Parathyroid adenoma (tissue), 2 donors: ENCODE data around the gene DENND1B.

Source experiments
- H2AFZ ChIP-seq: fragments of 300-600 bp; sonication (generic); one replicate; pipeline ENCODE4 v1.7.0; 2017; ENCODE audit warnings: antibody characterized with exemption, mild to moderate bottlenecking
- H3K27ac ChIP-seq: fragments of 300-600 bp; sonication (generic); one replicate; pipeline ENCODE4 v1.7.0; 2017
- H3K27me3 ChIP-seq: fragments of 300-600 bp; sonication (generic); one replicate; pipeline ENCODE4 v1.7.0; 2017; ENCODE audit warnings: low read length; ENCODE audit not compliant: control insufficient read depth, insufficient read depth
- H3K36me3 ChIP-seq: fragments of 300-600 bp; sonication (generic); one replicate; pipeline ENCODE4 v1.7.0; 2017; ENCODE audit warnings: low read length; ENCODE audit not compliant: control insufficient read depth, insufficient read depth
- H3K4me1 ChIP-seq: fragments of 300-600 bp; sonication (generic); one replicate; pipeline ENCODE4 v1.7.0; 2017; ENCODE audit warnings: control low read depth
- H3K4me2 ChIP-seq: fragments of 300-600 bp; sonication (generic); one replicate; pipeline ENCODE4 v1.7.0; 2017; ENCODE audit warnings: low read length
- H3K4me3 ChIP-seq: fragments of 300-600 bp; sonication (generic); one replicate; pipeline ENCODE4 v1.7.0; 2017; ENCODE audit warnings: low read depth, low read length
- H3K79me2 ChIP-seq: fragments of 300-600 bp; sonication (generic); one replicate; pipeline ENCODE4 v1.7.0; 2017; ENCODE audit warnings: control low read depth
- H3K9ac ChIP-seq: fragments of 300-600 bp; sonication (generic); one replicate; pipeline ENCODE4 v1.7.0; 2017; ENCODE audit warnings: mild to moderate bottlenecking
- H3K9me3 ChIP-seq: fragments of 300-600 bp; sonication (generic); one replicate; pipeline ENCODE4 v1.7.0; 2017; ENCODE audit warnings: low read length; ENCODE audit not compliant: control insufficient read depth
- CTCF ChIP-seq: fragments of 300-600 bp; sonication (generic); IDR thresholded peaks from one replicate; pipeline ENCODE4 v1.7.0; 2017; ENCODE audit warnings: antibody characterized with exemption, mild to moderate bottlenecking
- donor health status: primary hyperparathyroidism.

DENND1B gene

GRCh38 chr1:197464044-197464443 is 311.2 kb downstream of the DENND1B start:
- H3K27ac ChIP-seq = no peak overlapping the region
- no peak overlapping the region for H3K9ac ChIP-seq
- H3K4me2 ChIP-seq = no peak overlapping the region
- H3K9me3 ChIP-seq = no peaks in the 10 kb centered on the region
- no peaks in the 10 kb centered on the region for H3K4me1 ChIP-seq
- no peaks in the 10 kb centered on the region for H3K79me2 ChIP-seq
- H2AFZ ChIP-seq = no peak overlapping the region
- H3K27me3 ChIP-seq = no peaks in the 10 kb centered on the region
- no peak for TF ChIP-seq CTCF
- H3K36me3 ChIP-seq = no peaks in the 10 kb centered on the region
- no peak overlapping the region for H3K4me3 ChIP-seq

GRCh38 chr1:197463142-197463541 is 312.1 kb downstream of the DENND1B start:
- no peak overlapping the region for H3K27ac ChIP-seq
- H3K4me2 ChIP-seq = no peak overlapping the region
- no peaks in the 10 kb centered on the region for H3K79me2 ChIP-seq
- H3K9ac ChIP-seq = no peak overlapping the region
- H2AFZ ChIP-seq = no peak overlapping the region
- TF ChIP-seq CTCF = no peak
- H3K4me3 ChIP-seq = no peak overlapping the region
- no peaks in the 10 kb centered on the region for H3K9me3 ChIP-seq
- H3K4me1 ChIP-seq = no peaks in the 10 kb centered on the region
- no peaks in the 10 kb centered on the region for H3K36me3 ChIP-seq
- no peaks in the 10 kb centered on the region for H3K27me3 ChIP-seq

DNA sequence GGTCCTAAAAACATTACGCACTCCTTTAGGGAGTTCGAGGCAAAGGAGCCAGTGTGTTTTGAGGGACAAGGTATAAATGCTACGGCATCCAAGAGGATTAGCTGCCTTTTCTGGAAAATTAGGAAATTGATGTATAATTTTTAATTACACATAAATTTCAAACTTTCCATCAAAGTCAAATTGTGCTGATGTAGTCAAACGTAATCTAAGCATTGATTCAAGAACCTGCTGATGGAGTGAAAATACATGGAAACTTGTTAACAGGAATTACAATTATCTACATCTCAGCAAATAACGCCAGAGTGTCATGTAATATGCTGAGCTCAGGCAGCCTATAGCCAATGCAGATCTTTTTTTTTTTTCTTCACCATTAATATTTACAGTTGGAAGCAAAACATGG is 312.7 kb downstream of the DENND1B start:
- no peak for TF ChIP-seq CTCF
- no peak overlapping the region for H3K27ac ChIP-seq
- H3K4me3 ChIP-seq = no peak overlapping the region
- H3K36me3 ChIP-seq = no peaks in the 10 kb centered on the region
- H3K27me3 ChIP-seq = no peaks in the 10 kb centered on the region
- H3K79me2 ChIP-seq = no peaks in the 10 kb centered on the region
- H3K4me2 ChIP-seq = no peak overlapping the region
- H3K9ac ChIP-seq = no peak overlapping the region
- H3K9me3 ChIP-seq = no peaks in the 10 kb centered on the region
- no peak overlapping the region for H2AFZ ChIP-seq
- no peaks in the 10 kb centered on the region for H3K4me1 ChIP-seq
